IMR-90 (cell line): ENCODE data around the gene SOD2. TPM values are rescaled to one million over a fixed set of nuclear protein-coding genes. Genes with fewer than 3 reads are reported as not detected.

Experiments
- ATAC-seq: fragments of 200-7000 bp; cut with Tn5 transposase; 2 replicates; pipeline ENCODE4 v1.9.1; 2020; ENCODE audit warnings: low read depth, mild to moderate bottlenecking, moderate library complexity
- BruUV-seq: library from RNA; stranded (reverse); fragments of 400-500 nt; replicated peaks from 2 replicates; lab custom pipeline; 2021; lab: Mats Ljungman, UMichigan
- CTCF ChIA-PET: fragments of 300-600 bp; formaldehyde crosslinking; extraction: SDS; loops from one replicate; lab custom pipeline; 2021; ENCODE audit warnings: antibody characterized with exemption; lab: Yijun Ruan, JAX
- POLR2A ChIA-PET: fragments of 300-600 bp; sonication (Branson Sonifier 250); formaldehyde crosslinking; loops from one replicate; lab custom pipeline; 2022; ENCODE audit warnings: antibody characterized with exemption; ENCODE audit not compliant: unreplicated experiment; lab: Charles Lee
- DNase-seq: peaks from one replicate; pipeline ENCODE4 v3.0.0; 2013
- H2AFZ ChIP-seq: replicated peaks from 2 replicates; pipeline ENCODE3; 2013; ENCODE audit warnings: low read length, mild to moderate bottlenecking; ENCODE audit not compliant: poor library complexity
- H2AK5ac ChIP-seq: 2 replicates; pipeline ENCODE4 v1.6.1; 2013; ENCODE audit warnings: low read depth, low read length, inconsistent platforms
- H2AK9ac ChIP-seq: replicated peaks from 2 replicates; pipeline ENCODE3; 2013; ENCODE audit warnings: mild to moderate bottlenecking, low read depth, low read length, moderate library complexity; ENCODE audit not compliant: poor library complexity
- H2BK120ac ChIP-seq: 2 replicates; pipeline ENCODE4 v1.6.1; 2013; ENCODE audit warnings: low read depth, low read length, inconsistent platforms
- H2BK15ac ChIP-seq: 3 replicates; pipeline ENCODE4 v1.6.1; 2013; ENCODE audit warnings: low read depth, low read length, inconsistent platforms
- H2BK20ac ChIP-seq: 2 replicates; pipeline ENCODE4 v1.6.1; 2013; ENCODE audit warnings: low read depth, mild to moderate bottlenecking, inconsistent platforms, low read length, moderate library complexity
- H2BK5ac ChIP-seq: 2 replicates; pipeline ENCODE4 v1.6.1; 2013; ENCODE audit warnings: mild to moderate bottlenecking, low read depth, low read length, inconsistent platforms; ENCODE audit not compliant: poor library complexity, severe bottlenecking
- H3K14ac ChIP-seq: replicated peaks from 2 replicates; pipeline ENCODE4 v1.6.1; 2013; ENCODE audit warnings: low read depth, low read length, inconsistent platforms
- H3K18ac ChIP-seq: 2 replicates; pipeline ENCODE4 v1.6.1; 2013; ENCODE audit warnings: low read depth, low read length, control low read depth
- H3K23ac ChIP-seq: 2 replicates; pipeline ENCODE4 v1.6.1; 2013; ENCODE audit warnings: low read depth, low read length, inconsistent platforms
- H3K27ac ChIP-seq: 2 replicates; pipeline ENCODE4 v1.5.1; 2013; ENCODE audit warnings: mild to moderate bottlenecking, control low read depth, low read length; ENCODE audit not compliant: insufficient read depth
- H3K27me3 ChIP-seq: 2 replicates; pipeline ENCODE4 v1.6.1; 2013; ENCODE audit warnings: low read length; ENCODE audit not compliant: control insufficient read depth, insufficient read depth
- H3K36me3 ChIP-seq: 2 replicates; pipeline ENCODE4 v1.6.1; 2013; ENCODE audit warnings: low read length, mixed read lengths; ENCODE audit not compliant: control insufficient read depth, insufficient read depth
- H3K4ac ChIP-seq: 2 replicates; pipeline ENCODE4 v1.6.1; 2013; ENCODE audit warnings: low read depth, low read length, inconsistent platforms
- H3K4me1 ChIP-seq: 2 replicates; pipeline ENCODE4 v1.6.1; 2013; ENCODE audit warnings: low read length, mixed read lengths; ENCODE audit not compliant: control insufficient read depth, insufficient read depth
- H3K4me2 ChIP-seq: 2 replicates; pipeline ENCODE4 v1.6.1; 2013; ENCODE audit warnings: low read depth, mild to moderate bottlenecking, control low read depth, low read length, moderate library complexity
- H3K4me3 ChIP-seq: 2 replicates; pipeline ENCODE4 v1.5.1; 2013; ENCODE audit warnings: low read depth, mild to moderate bottlenecking, control low read depth, low read length, moderate library complexity; ENCODE audit not compliant: insufficient read depth
- H3K56ac ChIP-seq: 2 replicates; pipeline ENCODE4 v1.6.1; 2013; ENCODE audit warnings: low read length, inconsistent platforms; ENCODE audit not compliant: insufficient read depth; ENCODE audit errors: extremely low read depth
- H3K79me1 ChIP-seq, 2 experiments: 2 replicates each; pipeline ENCODE4 v1.6.1; 2013; ENCODE audit warnings: low read length in 2 of 2, inconsistent platforms in 1 of 2, low read depth in 1 of 2
- H3K9ac ChIP-seq: 2 replicates; pipeline ENCODE4 v1.6.1; 2013; ENCODE audit warnings: low read depth, low read length, control low read depth
- H3K9me1 ChIP-seq: 2 replicates; pipeline ENCODE4 v1.6.1; 2013; ENCODE audit warnings: low read length, inconsistent platforms; ENCODE audit not compliant: insufficient read depth
- H3K9me3 ChIP-seq: 2 replicates; pipeline ENCODE4 v1.6.1; 2013; ENCODE audit warnings: low read length; ENCODE audit not compliant: control insufficient read depth, insufficient read depth
- H4K20me1 ChIP-seq: 2 replicates; pipeline ENCODE4 v1.6.1; 2013; ENCODE audit warnings: low read length, inconsistent platforms; ENCODE audit not compliant: insufficient read depth
- H4K5ac ChIP-seq: 2 replicates; pipeline ENCODE4 v1.6.1; 2013; ENCODE audit warnings: mild to moderate bottlenecking, low read depth, low read length, control low read depth
- H4K8ac ChIP-seq, 2 experiments: 2 replicates each; pipeline ENCODE4 v1.6.1; 2013; ENCODE audit warnings: low read depth in 2 of 2, low read length in 2 of 2, control low read depth in 1 of 2, inconsistent platforms in 1 of 2
- H4K91ac ChIP-seq: 2 replicates; pipeline ENCODE4 v1.6.1; 2013; ENCODE audit warnings: low read depth, low read length, inconsistent platforms; ENCODE audit not compliant: insufficient read depth
- BHLHE40 ChIP-seq: fragments of 150-350 bp; IDR thresholded peaks from 2 replicates; pipeline ENCODE4 v1.6.1; 2016; ENCODE audit warnings: mild to moderate bottlenecking, low read depth, low read length
- CEBPB ChIP-seq: IDR thresholded peaks from 2 replicates; pipeline ENCODE4 v1.6.1; 2012; ENCODE audit warnings: low read depth, low read length, improper control_type of control experiment
- CHD1 ChIP-seq: IDR thresholded peaks from 2 replicates; pipeline ENCODE4 v1.6.1; 2012; ENCODE audit warnings: low read depth, low read length, improper control_type of control experiment
- ELK1 ChIP-seq: fragments of 150-350 bp; IDR thresholded peaks from 2 replicates; pipeline ENCODE4 v1.6.1; 2016; ENCODE audit warnings: low read depth, mild to moderate bottlenecking, low read length, moderate library complexity, borderline replicate concordance
- FOS ChIP-seq: fragments of 150-350 bp; IDR thresholded peaks from 2 replicates; pipeline ENCODE4 v1.6.1; 2016; ENCODE audit warnings: low read depth, low read length
- MAFK ChIP-seq: IDR thresholded peaks from 2 replicates; pipeline ENCODE4 v1.6.1; 2012; ENCODE audit warnings: low read depth, low read length, improper control_type of control experiment
- MAZ ChIP-seq: IDR thresholded peaks from 2 replicates; pipeline ENCODE4 v1.6.1; 2012; ENCODE audit warnings: low read depth, mild to moderate bottlenecking, low read length, improper control_type of control experiment, moderate library complexity, borderline replicate concordance
- MXI1 ChIP-seq: IDR thresholded peaks from 2 replicates; pipeline ENCODE4 v1.6.1; 2012; ENCODE audit warnings: low read depth, mild to moderate bottlenecking, low read length, moderate library complexity, borderline replicate concordance
- NFE2L2 ChIP-seq: fragments of 150-350 bp; IDR thresholded peaks from 2 replicates; pipeline ENCODE4 v1.6.1; 2016; ENCODE audit warnings: low read depth, mild to moderate bottlenecking, low read length
- POLR2A ChIP-seq: IDR thresholded peaks from 2 replicates; pipeline ENCODE4 v1.6.1; 2012; ENCODE audit warnings: mild to moderate bottlenecking, low read depth, low read length
- RAD21 ChIP-seq: IDR thresholded peaks from 2 replicates; pipeline ENCODE4 v1.6.1; 2012; ENCODE audit warnings: low read length, improper control_type of control experiment
- RCOR1 ChIP-seq: IDR thresholded peaks from 2 replicates; pipeline ENCODE4 v1.6.1; 2012; ENCODE audit warnings: mild to moderate bottlenecking, low read length, improper control_type of control experiment; ENCODE audit not compliant: insufficient replicate concordance
- RFX5 ChIP-seq: IDR thresholded peaks from 2 replicates; pipeline ENCODE4 v1.8.0; 2012; ENCODE audit warnings: low read depth, mild to moderate bottlenecking, low read length, moderate library complexity
- SMC3 ChIP-seq: fragments of 150-350 bp; IDR thresholded peaks from 2 replicates; pipeline ENCODE4 v1.6.1; 2016; ENCODE audit warnings: low read depth, mild to moderate bottlenecking, antibody characterized with exemption, low read length, moderate library complexity
- USF2 ChIP-seq: fragments of 150-350 bp; IDR thresholded peaks from 2 replicates; pipeline ENCODE4 v1.6.1; 2017; ENCODE audit warnings: mild to moderate bottlenecking, antibody characterized with exemption, low read length, low read depth
- WGBS, 2 experiments: methylation state at CpG; one replicate each; pipeline versions ENCODE4 v1.1.5 to v1.1.7; 2013; ENCODE audit warnings: missing lambda C conversion rate in 2 of 2; ENCODE audit not compliant: insufficient read length in 1 of 2; ENCODE audit errors: extremely low coverage in 2 of 2; 5-methylcytosine and 5-hydroxymethylcytosine counted together
- dilution Hi-C: fragments of 300-500 bp; cut with HindIII; formaldehyde crosslinking; loops from one replicate; pipeline ENCODE4 v1.14.3; 2018; ENCODE audit warnings: low sequenced_read_pairs; ENCODE audit not compliant: unreplicated experiment
- in situ Hi-C: fragments of 300-500 bp; cut with MboI; formaldehyde crosslinking; loops from 3 replicates; pipeline ENCODE4 v1.14.3; 2019; ENCODE audit warnings: low sequenced_read_pairs, inconsistent platforms, mixed read lengths
- intact Hi-C: fragments of 100-400 bp; cut with micrococcal nuclease; formaldehyde crosslinking; loops from 2 replicates; pipeline ENCODE4 v1.10.0; 2022
- polyA plus RNA-seq, 3 experiments: library from polyadenylated mRNA; depleted of rRNA; stranded (reverse); fragments of >200 nt; gene quantifications; 2 replicates each; pipeline ENCODE4 v1.2.3, GENCODE V29; 2012; ENCODE audit warnings: low replicate concordance in 1 of 3
- total RNA-seq: library from RNA; depleted of rRNA; stranded (reverse); fragments of >200 nt; gene quantifications from 2 replicates; pipeline ENCODE4 v1.2.3, GENCODE V29; 2012
- TF ChIP-seq, protein P1 (sequence below): conservative IDR thresholded peaks from 2 replicates; pipeline ENCODE4 v1.5.1; 2012; ENCODE audit warnings: mild to moderate bottlenecking, low read depth, low read length, improper control_type of control experiment

SOD2 gene
- total and polyA plus RNA-seq, 2 of the 4 experiments (the other 2 are of a cell fraction), result 173 to 243 TPM

DNA sequence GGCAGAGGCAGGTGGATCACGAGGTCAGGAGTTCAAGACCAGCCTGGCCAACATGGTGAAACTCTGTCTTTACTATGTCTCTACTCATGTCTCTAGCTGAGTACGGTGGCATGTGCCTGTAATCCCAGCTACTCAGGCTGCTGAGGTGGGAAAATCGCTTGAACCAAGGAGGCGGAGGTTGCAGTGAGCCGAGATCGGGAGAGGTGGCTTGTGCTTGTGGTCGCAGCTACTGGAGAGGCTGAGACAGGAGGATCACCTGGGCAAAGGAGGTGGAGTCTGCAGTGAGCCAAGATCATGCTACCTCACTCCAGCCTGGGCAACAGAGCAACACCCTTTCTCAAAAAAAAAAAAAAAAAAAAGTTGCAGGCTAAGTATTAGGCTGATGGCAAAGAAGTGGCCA, 26.2 kb upstream of the SOD2 start:
- peak; percentile 25 for DNase-seq
- Histone ChIP-seq H4K91ac (no peak overlapping the region), H2BK5ac (peak overlapping the region; percentile 17), H4K5ac (no peak overlapping the region), H2AK5ac (peak overlapping the region; percentile 31; the same call in 1 of the 2 replicates), H4K20me1 (0 out of 2 replicates have a peak, but pooled peaks cover 3% of the 10 kb centered on the region), H3K18ac (no peak overlapping the region), H3K23ac (no peak overlapping the region), H4K8ac (peak overlapping the region in 1 of 2 experiments; percentile 32; a peak in 1 of 4 replicates), H3K14ac (no peak overlapping the region), H3K56ac (no peak overlapping the region), H3K79me1 (peaks cover 25 to 68% of the 10 kb centered on the region in 2 experiments), H3K27me3 (no peaks in the 10 kb centered on the region), H3K4ac (no peak overlapping the region), H2BK15ac (no peak overlapping the region), H2AK9ac (no peak overlapping the region), H3K4me1 (peaks cover 12% of the 10 kb centered on the region), H2BK20ac (no peak overlapping the region), H3K36me3 (peaks cover 1% of the 10 kb centered on the region; the same call in 1 of the 2 replicates), H3K9me1 (peaks cover 5% of the 10 kb centered on the region), H3K4me3 (no peak overlapping the region), H3K27ac (no peak overlapping the region), H3K9me3 (no peaks in the 10 kb centered on the region), H3K9ac (no peak overlapping the region), H2AFZ (no peak overlapping the region), H3K4me2 (no peak overlapping the region), H2BK120ac (no peak overlapping the region)
- intact Hi-C loops, result no loop called here
- WGBS, 2 experiments, result no CpG with 5 or more reads among the region's 7 CpGs
- in situ Hi-C loops, result loop anchor here (25.0 kb wide), 1 partner anchor 1082 kb away; the partner anchor contains the start of gene DYNLT1
- ChIA-PET CTCF (no interaction called here), POLR2A (no interaction called here)
- dilution Hi-C loops, result no loop called here
- TF ChIP-seq FOS (no peak), RAD21 (no peak), ELK1 (no peak), USF2 (no peak), MXI1 (no peak), POLR2A (no peak), RFX5 (no peak), SMC3 (no peak), RCOR1 (no peak), CHD1 (no peak), NFE2L2 (no peak), CEBPB (no peak), MAZ (no peak), MAFK (no peak), BHLHE40 (no peak)
- TF ChIP-seq, protein P1, sequence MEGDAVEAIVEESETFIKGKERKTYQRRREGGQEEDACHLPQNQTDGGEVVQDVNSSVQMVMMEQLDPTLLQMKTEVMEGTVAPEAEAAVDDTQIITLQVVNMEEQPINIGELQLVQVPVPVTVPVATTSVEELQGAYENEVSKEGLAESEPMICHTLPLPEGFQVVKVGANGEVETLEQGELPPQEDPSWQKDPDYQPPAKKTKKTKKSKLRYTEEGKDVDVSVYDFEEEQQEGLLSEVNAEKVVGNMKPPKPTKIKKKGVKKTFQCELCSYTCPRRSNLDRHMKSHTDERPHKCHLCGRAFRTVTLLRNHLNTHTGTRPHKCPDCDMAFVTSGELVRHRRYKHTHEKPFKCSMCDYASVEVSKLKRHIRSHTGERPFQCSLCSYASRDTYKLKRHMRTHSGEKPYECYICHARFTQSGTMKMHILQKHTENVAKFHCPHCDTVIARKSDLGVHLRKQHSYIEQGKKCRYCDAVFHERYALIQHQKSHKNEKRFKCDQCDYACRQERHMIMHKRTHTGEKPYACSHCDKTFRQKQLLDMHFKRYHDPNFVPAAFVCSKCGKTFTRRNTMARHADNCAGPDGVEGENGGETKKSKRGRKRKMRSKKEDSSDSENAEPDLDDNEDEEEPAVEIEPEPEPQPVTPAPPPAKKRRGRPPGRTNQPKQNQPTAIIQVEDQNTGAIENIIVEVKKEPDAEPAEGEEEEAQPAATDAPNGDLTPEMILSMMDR, result no peak
- ATAC-seq, result no peak
- no TSS peak for BruUV-seq
